Measurements from ENCODE around the gene MRPL33.
A peak's percentile ranks its signal among the peaks of the same experiment; 100 is the strongest.
"Not testable (repeated sequence)": the region's sequence is repeated elsewhere in the genome, so short reads cannot be mapped to it uniquely, and the experiment has no call there.

The MRPL33 gene

GRCh38 chr2:27763907-27764267 is 7.6 kb upstream of the MRPL33 start:
- H3K36me3 ChIP-seq (ENCODE audit: insufficient read depth, low read length), result no peaks in the 10 kb centered on the region
- H3K27ac ChIP-seq, result no peak overlapping the region
- no peak overlapping the region for H3K4me3 ChIP-seq
- H3K9ac ChIP-seq (ENCODE audit: insufficient read length), result no peak overlapping the region
- no peak for TF ChIP-seq FOXP2 (optimal IDR thresholded peaks at IDR 0.05; ENCODE audit: control extremely low read depth, extremely low read length, insufficient read depth)
- TF ChIP-seq POLR2AphosphoS5 (IDR thresholded peaks at IDR 0.05; ENCODE audit: borderline replicate concordance, low read depth, low read length), result no peak
- no peak for TF ChIP-seq EZH2 (IDR thresholded peaks at IDR 0.05)
- DNase-seq (ENCODE audit: low read depth, low spot score), result no peak
- no peaks in the 10 kb centered on the region for H3K9me3 ChIP-seq (ENCODE audit: low read depth, low read length)

GRCh38 chr2:27764526-27764925 is 7.0 kb upstream of the MRPL33 start:
- H3K9me3 ChIP-seq (ENCODE audit: low read depth, low read length); DNase-seq (ENCODE audit: low read depth, low spot score); H3K36me3 ChIP-seq (ENCODE audit: insufficient read depth, low read length); H3K27ac ChIP-seq; H3K4me3 ChIP-seq; H3K9ac ChIP-seq (ENCODE audit: insufficient read length): not testable (repeated sequence)

DNA sequence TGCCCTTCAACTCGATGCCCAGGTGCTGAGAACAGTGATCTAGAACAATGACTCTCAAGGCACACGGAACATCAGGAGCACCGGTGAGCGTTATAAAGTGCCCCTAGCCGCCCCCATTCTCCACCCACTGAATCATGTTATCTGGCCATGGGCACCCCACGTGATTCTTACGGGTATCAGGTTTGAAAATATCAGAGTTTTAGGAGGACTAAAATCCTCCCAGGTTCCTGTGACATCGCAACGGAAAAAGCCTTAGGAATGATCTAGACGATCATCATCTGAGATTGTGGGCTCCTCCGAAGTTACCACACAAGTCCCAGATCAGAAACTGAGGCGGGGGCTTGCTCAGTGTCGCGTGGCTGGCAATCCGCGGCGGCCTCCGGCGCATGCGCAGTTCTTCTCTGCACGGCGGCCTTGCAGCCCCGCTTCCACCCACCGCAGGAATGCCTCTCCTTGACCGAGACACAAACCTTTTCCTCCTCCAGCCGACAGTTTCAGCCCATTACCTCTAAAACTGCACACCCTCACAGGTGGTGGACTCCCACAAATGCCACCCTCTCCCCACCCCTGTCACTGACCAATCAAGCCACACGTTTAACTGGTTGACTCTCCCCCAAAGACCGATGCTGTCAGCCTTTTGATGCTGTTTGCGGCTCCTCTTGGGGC is 5.8 kb upstream of the MRPL33 start:
- TF ChIP-seq EZH2 (IDR thresholded peaks at IDR 0.05) (no peak), POLR2AphosphoS5 (IDR thresholded peaks at IDR 0.05; ENCODE audit: borderline replicate concordance, low read depth, low read length) (no peak), FOXP2 (optimal IDR thresholded peaks at IDR 0.05; ENCODE audit: control extremely low read depth, extremely low read length, insufficient read depth) (no peak)
- Histone ChIP-seq H3K9me3 (ENCODE audit: low read depth, low read length) (no peaks in the 10 kb centered on the region), H3K9ac (ENCODE audit: insufficient read length) (no peak overlapping the region), H3K36me3 (ENCODE audit: insufficient read depth, low read length) (no peaks in the 10 kb centered on the region), H3K27ac (no peak overlapping the region), H3K4me3 (no peak overlapping the region)
- DNase-seq (ENCODE audit: low read depth, low spot score), result no peak

- Histone ChIP-seq H3K36me3 (ENCODE audit: insufficient read depth, low read length) (no peaks in the 10 kb centered on the region), H3K4me3 (no peak overlapping the region)
- no peak for TF ChIP-seq FOXP2 (optimal IDR thresholded peaks at IDR 0.05; ENCODE audit: control extremely low read depth, extremely low read length, insufficient read depth)
- TF ChIP-seq EZH2 (IDR thresholded peaks at IDR 0.05), result no peak
- no peak for TF ChIP-seq POLR2AphosphoS5 (IDR thresholded peaks at IDR 0.05; ENCODE audit: borderline replicate concordance, low read depth, low read length)
Measured at GRCh38 chr2:27766287-27766661, 5.2 kb upstream of the MRPL33 start.

DNA sequence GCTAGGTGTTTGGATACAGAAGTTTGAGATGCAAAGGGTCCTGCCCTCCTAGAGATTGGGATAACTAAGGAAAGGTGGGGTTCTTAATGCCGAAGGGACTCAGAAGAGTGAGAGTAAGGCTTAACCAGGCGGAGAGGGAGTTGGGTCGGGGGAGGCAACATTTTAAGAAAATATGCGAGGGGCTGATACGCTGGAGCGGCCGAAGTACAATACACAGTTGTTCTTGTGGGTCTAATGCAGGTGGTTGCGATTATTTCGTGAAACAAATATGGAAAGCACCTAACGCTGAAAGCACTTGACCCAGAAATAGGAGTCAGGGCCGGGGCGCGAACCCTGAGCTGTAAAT is 344 bp upstream of the MRPL33 start:
- Histone ChIP-seq H3K9me3 (ENCODE audit: low read depth, low read length) (no peaks in the 10 kb centered on the region), H3K4me3 (peak overlapping the region; percentile 97), H3K9ac (ENCODE audit: insufficient read length) (peak overlapping the region; percentile 81), H3K27ac (no peak overlapping the region), H3K36me3 (ENCODE audit: insufficient read depth, low read length) (peaks cover 17% of the 10 kb centered on the region; the same call in 1 of the 2 replicates)
- no peak for TF ChIP-seq POLR2AphosphoS5 (IDR thresholded peaks at IDR 0.05; ENCODE audit: borderline replicate concordance, low read depth, low read length)
- no peak for TF ChIP-seq EZH2 (IDR thresholded peaks at IDR 0.05)
- TF ChIP-seq FOXP2 (optimal IDR thresholded peaks at IDR 0.05; ENCODE audit: control extremely low read depth, extremely low read length, insufficient read depth), result no peak
- no peak for DNase-seq (ENCODE audit: low read depth, low spot score)

More at GRCh38 chr2:27766287-27766661, 5.2 kb upstream of the MRPL33 start:
- H3K9ac ChIP-seq (ENCODE audit: insufficient read length), result no peak overlapping the region
- no peak overlapping the region for H3K27ac ChIP-seq
- H3K9me3 ChIP-seq (ENCODE audit: low read depth, low read length), result no peaks in the 10 kb centered on the region
- DNase-seq (ENCODE audit: low read depth, low spot score), result no peak

DNA sequence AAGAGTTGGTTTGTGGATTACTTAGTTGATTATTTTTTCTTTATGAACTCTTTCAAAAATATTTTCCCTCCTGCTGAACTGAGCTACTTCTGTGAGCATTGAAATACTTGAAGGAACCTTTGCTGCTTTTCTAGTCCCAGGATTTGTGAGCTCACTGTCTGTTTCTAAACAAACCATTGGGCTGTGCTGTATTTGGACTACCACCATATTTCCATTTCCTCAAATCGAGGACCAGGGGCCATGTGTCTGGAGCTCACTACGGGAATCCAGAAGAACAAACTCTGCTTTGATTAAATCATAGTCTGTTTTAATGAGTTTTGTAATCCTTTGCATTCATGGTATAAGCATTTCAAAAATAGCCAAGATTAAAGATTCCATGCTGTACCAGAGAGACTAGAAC is 1.3 kb downstream of the MRPL33 start:
- DNase-seq (ENCODE audit: low read depth, low spot score), result no peak
- Histone ChIP-seq H3K4me3 (peak overlapping the region; percentile 97), H3K36me3 (ENCODE audit: insufficient read depth, low read length) (peaks cover 17% of the 10 kb centered on the region; the same call in 1 of the 2 replicates), H3K27ac (no peak overlapping the region), H3K9ac (ENCODE audit: insufficient read length) (peak overlapping the region; percentile 81), H3K9me3 (ENCODE audit: low read depth, low read length) (no peaks in the 10 kb centered on the region)
- TF ChIP-seq FOXP2 (optimal IDR thresholded peaks at IDR 0.05; ENCODE audit: control extremely low read depth, extremely low read length, insufficient read depth) (no peak), EZH2 (IDR thresholded peaks at IDR 0.05) (no peak), POLR2AphosphoS5 (IDR thresholded peaks at IDR 0.05; ENCODE audit: borderline replicate concordance, low read depth, low read length) (no peak)

GRCh38 chr2:27773959-27774358 is 2.4 kb downstream of the MRPL33 start:
- no peak overlapping the region for H3K4me3 ChIP-seq
- DNase-seq (ENCODE audit: low read depth, low spot score), result no peak
- no peaks in the 10 kb centered on the region for H3K9me3 ChIP-seq (ENCODE audit: low read depth, low read length)
- peaks cover 18% of the 10 kb centered on the region; the same call in 1 of the 2 replicates for H3K36me3 ChIP-seq (ENCODE audit: insufficient read depth, low read length)
- no peak overlapping the region for H3K27ac ChIP-seq
- TF ChIP-seq FOXP2 (optimal IDR thresholded peaks at IDR 0.05; ENCODE audit: control extremely low read depth, extremely low read length, insufficient read depth), result no peak
- TF ChIP-seq POLR2AphosphoS5 (IDR thresholded peaks at IDR 0.05; ENCODE audit: borderline replicate concordance, low read depth, low read length), result no peak
- no peak for TF ChIP-seq EZH2 (IDR thresholded peaks at IDR 0.05)
- H3K9ac ChIP-seq (ENCODE audit: insufficient read length), result no peak overlapping the region

- DNase-seq (ENCODE audit: low read depth, low spot score), result no peak
- TF ChIP-seq POLR2AphosphoS5 (IDR thresholded peaks at IDR 0.05; ENCODE audit: borderline replicate concordance, low read depth, low read length) (no peak), EZH2 (IDR thresholded peaks at IDR 0.05) (no peak), FOXP2 (optimal IDR thresholded peaks at IDR 0.05; ENCODE audit: control extremely low read depth, extremely low read length, insufficient read depth) (no peak)
- peak overlapping the region; percentile 0; the same call in 1 of the 2 replicates for H3K27ac ChIP-seq
- H3K4me3 ChIP-seq, result no peak overlapping the region
- no peaks in the 10 kb centered on the region for H3K9me3 ChIP-seq (ENCODE audit: low read depth, low read length)
- peaks cover 22% of the 10 kb centered on the region; the same call in 1 of the 2 replicates for H3K36me3 ChIP-seq (ENCODE audit: insufficient read depth, low read length)
- H3K9ac ChIP-seq (ENCODE audit: insufficient read length), result no peak overlapping the region
Measured at GRCh38 chr2:27776097-27776496, 4.6 kb downstream of the MRPL33 start.

DNA sequence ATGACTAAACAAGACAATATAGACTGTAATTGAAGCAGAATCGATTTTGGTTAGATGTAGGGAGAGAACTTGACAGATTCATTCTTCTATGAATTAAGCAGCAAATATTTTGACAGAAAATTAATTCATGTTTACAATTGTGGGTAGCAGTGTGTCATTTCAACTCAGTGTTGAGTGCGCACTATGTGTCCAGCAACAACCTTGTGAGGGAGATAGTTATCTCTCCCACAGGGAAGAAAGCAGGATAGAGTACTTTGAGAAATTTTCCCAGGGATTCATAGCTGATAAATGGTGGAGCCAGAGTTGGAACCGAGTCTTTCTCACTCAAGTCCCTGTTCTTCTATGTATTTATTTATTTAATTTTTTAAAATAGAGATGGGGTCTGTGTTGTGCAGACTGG is 5.2 kb downstream of the MRPL33 start:
- DNase-seq (ENCODE audit: low read depth, low spot score), result no peak
- peaks cover 22% of the 10 kb centered on the region; the same call in 1 of the 2 replicates for H3K36me3 ChIP-seq (ENCODE audit: insufficient read depth, low read length)
- H3K4me3 ChIP-seq, result no peak overlapping the region
- TF ChIP-seq POLR2AphosphoS5 (IDR thresholded peaks at IDR 0.05; ENCODE audit: borderline replicate concordance, low read depth, low read length) (no peak), EZH2 (IDR thresholded peaks at IDR 0.05) (no peak), FOXP2 (optimal IDR thresholded peaks at IDR 0.05; ENCODE audit: control extremely low read depth, extremely low read length, insufficient read depth) (no peak)
- H3K27ac ChIP-seq, result no peak overlapping the region
- no peak overlapping the region for H3K9ac ChIP-seq (ENCODE audit: insufficient read length)
- no peaks in the 10 kb centered on the region for H3K9me3 ChIP-seq (ENCODE audit: low read depth, low read length)
